GM13977 (cell line): ENCODE data around the gene MUC4.
A peak's percentile ranks its signal among the peaks of the same experiment; 100 is the strongest.

Experiments used
- DNase-seq: peaks from one replicate; pipeline ENCODE4 v3.0.0; 2012; ENCODE audit warnings: low spot score
- CTCF ChIP-seq: IDR thresholded peaks from 2 replicates; pipeline ENCODE4 v1.5.1; 2012; ENCODE audit warnings: mild to moderate bottlenecking, control low read depth; ENCODE audit not compliant: insufficient read depth; ENCODE audit errors: extremely low read depth, missing control alignments
- in situ Hi-C: fragments of 300-500 bp; cut with MboI; formaldehyde crosslinking; loops from one replicate; pipeline ENCODE4 v1.12.0; 2022; ENCODE audit warnings: low sequenced_read_pairs, low pct_unique_long_range_greater_than_20kb, mixed read lengths, inconsistent platforms; ENCODE audit not compliant: unreplicated experiment

MUC4 gene

GRCh38 chr3:195847055-195847950, 35.6 kb upstream of the MUC4 start:
- no peak for TF ChIP-seq CTCF
- no peak for DNase-seq
- in situ Hi-C loops, result loop anchor here (25.0 kb wide), 1 partner anchor 285 kb away; no protein-coding TSS in a partner anchor

GRCh38 chr3:195845483-195845882, 33.8 kb upstream of the MUC4 start:
- no peak for TF ChIP-seq CTCF
- in situ Hi-C loops, result loop anchor here (25.0 kb wide), 1 partner anchor 283 kb away; no protein-coding TSS in a partner anchor
- no peak for DNase-seq

GRCh38 chr3:195844671-195845218, 33.0 kb upstream of the MUC4 start:
- in situ Hi-C loops, result loop anchor here (25.0 kb wide), 1 partner anchor 282 kb away; no protein-coding TSS in a partner anchor
- no peak for DNase-seq
- TF ChIP-seq CTCF, result no peak

GRCh38 chr3:195839260-195840010, 27.7 kb upstream of the MUC4 start:
- in situ Hi-C loops, result loop anchor here (25.0 kb wide), 1 partner anchor 277 kb away; no protein-coding TSS in a partner anchor
- no peak for TF ChIP-seq CTCF
- DNase-seq, result no peak

GRCh38 chr3:195838714-195839113, 27.0 kb upstream of the MUC4 start:
- DNase-seq, result peak; percentile 68
- in situ Hi-C loops, result loop anchor here (25.0 kb wide), 1 partner anchor 276 kb away; no protein-coding TSS in a partner anchor

More at GRCh38 chr3:195838714-195839113, 27.0 kb upstream of the MUC4 start:
- no peak for TF ChIP-seq CTCF
